D721Med (cell line): ENCODE results near the gene MORF4L1.
"Not testable (repeated sequence)": the region's sequence is repeated elsewhere in the genome, so short reads cannot be mapped to it uniquely, and the experiment has no call there.

Source experiments
- DNase-seq: peaks from one replicate; pipeline ENCODE4 v3.0.0; 2011; ENCODE audit warnings: low spot score; ENCODE audit not compliant: insufficient read length
- FAIRE-seq: peaks from 2 replicates; lab custom pipeline; 2011; peaks lifted over from hg19 to GRCh38; lab: Jason Lieb, UNC
- TF ChIP-seq, protein P1 (sequence below): IDR thresholded peaks from 2 replicates; pipeline ENCODE4 v1.5.1; 2012; ENCODE audit warnings: mild to moderate bottlenecking, control low read depth; ENCODE audit not compliant: insufficient read depth; ENCODE audit errors: missing control alignments

Gene MORF4L1

DNA sequence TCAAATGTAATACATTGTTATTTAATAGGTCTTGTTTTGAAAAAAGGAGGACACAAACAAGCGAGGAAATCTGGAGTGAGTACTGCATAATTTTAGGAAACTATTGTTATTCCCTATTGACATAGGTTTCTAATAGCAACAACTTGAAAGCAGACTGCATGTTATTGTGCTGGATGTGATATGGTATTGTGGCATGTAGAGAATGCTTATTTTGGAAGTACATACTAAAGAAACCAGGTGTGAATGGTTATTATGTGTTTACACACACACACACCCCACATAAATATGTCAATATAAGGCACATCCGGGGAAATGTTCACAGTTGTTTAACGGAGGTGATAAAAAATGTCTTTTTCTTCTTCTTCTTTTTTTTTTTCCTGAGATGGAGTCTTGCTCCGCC, 5.9 kb upstream of the MORF4L1 start:
- TF ChIP-seq, protein P1, sequence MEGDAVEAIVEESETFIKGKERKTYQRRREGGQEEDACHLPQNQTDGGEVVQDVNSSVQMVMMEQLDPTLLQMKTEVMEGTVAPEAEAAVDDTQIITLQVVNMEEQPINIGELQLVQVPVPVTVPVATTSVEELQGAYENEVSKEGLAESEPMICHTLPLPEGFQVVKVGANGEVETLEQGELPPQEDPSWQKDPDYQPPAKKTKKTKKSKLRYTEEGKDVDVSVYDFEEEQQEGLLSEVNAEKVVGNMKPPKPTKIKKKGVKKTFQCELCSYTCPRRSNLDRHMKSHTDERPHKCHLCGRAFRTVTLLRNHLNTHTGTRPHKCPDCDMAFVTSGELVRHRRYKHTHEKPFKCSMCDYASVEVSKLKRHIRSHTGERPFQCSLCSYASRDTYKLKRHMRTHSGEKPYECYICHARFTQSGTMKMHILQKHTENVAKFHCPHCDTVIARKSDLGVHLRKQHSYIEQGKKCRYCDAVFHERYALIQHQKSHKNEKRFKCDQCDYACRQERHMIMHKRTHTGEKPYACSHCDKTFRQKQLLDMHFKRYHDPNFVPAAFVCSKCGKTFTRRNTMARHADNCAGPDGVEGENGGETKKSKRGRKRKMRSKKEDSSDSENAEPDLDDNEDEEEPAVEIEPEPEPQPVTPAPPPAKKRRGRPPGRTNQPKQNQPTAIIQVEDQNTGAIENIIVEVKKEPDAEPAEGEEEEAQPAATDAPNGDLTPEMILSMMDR: no peak
- FAIRE-seq (no peak), DNase-seq (no peak)

DNA sequence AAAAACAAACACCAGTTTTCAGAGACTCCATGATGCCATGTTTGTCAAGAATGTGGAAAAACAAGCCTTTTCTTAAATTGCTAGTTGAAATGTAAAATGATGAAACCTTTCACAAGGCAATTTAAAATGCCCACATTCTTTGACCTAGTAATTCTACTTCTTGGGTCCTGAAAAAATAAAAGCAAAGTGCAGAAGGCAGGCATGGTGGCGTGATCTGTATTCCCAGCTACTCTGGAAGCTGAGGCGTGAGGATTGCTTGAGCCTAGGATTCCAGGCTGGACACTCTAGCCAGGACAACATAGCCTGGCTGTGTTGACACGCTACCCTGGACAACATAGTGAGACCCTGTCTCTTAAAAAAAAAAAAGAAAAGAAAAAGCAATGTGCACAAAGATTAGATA, 4.3 kb upstream of the MORF4L1 start:
- TF ChIP-seq, protein P1: no peak
- FAIRE-seq (no peak), DNase-seq (no peak)

DNA sequence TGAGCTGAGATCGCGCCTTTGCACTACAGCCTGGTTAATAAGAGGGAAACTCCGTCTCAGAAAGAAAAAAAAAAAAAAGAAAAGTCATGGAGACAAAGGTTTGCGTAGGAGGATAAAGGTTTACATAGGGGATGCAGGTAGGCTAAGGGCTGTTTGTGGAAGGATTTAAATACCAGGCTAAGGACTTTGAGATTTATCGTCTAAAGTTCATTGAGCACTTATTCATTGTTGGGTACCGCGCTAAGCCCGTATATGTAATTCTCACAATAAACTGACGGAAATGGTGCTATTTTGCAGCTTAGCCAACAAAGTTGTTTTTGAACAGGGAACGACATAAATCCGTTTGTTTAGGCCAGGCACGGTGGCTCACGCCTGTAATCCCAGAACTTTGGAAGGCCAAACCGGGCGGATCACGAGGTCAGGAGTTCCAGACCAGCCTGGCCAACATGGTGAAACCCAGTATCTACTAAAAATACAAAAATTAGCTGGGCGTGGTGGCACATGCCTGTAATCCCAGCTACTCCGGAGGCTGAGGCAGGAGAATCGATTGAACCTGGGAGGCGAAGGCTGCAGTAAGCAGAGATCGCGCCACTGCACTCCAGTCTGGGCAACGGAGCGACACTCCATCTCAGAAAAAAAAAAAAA, 1.1 kb upstream of the MORF4L1 start:
- FAIRE-seq, DNase-seq: not testable (repeated sequence)

DNA sequence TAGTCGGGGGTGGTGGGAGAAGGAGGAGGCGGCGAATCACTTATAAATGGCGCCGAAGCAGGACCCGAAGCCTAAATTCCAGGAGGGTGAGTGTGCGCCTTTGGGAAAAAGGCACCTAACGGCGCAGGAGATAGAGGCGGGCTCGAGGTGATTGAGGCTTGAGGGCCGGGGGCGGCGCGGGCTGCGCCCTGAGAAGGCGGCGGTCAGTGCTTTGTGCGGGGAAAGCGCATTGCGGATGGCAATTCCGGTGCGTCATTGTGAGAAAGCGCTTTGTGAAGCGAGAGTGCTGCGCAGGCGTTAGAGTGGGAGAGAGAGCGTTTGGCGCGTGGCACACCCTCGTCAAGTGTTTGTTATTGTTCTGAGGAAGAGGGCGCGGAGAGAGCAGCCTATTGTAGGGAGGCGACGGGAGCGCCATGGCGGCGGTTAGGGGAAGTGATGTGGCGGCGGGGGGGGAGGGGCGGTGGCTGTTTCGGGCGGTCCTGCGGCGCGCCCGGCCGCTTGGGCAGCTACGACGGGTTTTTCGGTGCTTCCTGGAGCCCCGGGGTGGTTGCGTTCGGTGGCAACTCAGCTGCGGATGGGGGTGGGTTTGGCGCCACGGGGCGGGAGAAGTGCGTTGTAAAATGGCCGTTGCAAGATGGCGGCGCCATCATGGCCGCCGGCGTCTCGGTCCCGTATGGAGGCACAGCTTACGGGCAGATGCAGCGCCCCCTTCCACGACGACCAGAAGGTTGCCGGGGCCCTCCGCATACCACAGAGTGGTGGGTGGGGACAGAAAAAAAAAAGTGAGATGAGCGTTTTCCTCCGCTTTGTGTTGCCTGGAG, 492 bp downstream of the MORF4L1 start:
- no peak for FAIRE-seq
- TF ChIP-seq, protein P1: peak; percentile 57
- DNase-seq: peak; percentile 27

DNA sequence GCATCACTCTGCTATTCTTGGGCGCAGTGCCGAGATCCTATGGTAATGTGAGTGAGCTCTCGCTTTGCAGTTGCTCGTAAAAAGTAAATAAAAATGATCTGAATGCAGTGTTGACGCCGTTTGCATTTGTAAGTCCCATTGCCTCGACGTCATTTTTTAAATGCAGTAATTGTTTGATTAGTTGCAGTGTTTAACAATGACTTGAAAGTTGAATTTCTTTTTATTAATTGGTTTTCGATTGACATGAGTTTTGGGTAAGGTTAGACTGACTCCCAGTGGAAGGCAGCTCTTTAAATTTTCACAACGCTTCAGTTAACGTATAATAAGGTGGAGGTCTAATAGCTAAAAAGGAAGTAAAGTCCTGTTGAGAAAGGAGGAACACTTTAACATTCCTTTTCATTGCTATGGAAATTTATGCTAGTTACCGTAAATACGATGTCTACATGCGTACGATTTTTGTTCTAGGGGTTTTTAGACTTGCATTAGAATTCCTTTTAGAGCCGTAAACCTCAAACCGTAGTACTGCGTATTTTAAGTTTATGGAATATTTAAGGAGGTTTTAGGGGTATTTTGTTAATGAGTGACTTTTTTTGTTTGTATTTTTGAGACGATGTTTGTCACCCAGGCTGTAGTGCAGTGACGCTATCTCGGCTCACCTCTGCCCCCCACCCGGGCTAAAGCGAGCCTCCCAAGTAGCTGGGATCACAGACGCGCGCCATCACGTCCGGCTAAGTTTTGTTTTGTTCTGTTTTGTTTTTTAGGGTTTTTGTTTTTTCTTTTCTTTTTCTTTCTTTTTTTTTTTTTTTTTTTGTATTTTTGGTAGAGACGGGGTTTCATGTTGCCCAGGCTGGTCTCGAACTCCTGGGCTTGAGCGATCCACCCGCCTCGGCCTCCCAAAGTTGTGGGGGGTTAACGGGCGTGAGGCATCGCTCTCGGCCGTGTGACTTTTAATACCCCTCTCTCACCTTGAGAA, 1.4 kb downstream of the MORF4L1 start:
- DNase-seq: no peak
- FAIRE-seq: no peak

DNA sequence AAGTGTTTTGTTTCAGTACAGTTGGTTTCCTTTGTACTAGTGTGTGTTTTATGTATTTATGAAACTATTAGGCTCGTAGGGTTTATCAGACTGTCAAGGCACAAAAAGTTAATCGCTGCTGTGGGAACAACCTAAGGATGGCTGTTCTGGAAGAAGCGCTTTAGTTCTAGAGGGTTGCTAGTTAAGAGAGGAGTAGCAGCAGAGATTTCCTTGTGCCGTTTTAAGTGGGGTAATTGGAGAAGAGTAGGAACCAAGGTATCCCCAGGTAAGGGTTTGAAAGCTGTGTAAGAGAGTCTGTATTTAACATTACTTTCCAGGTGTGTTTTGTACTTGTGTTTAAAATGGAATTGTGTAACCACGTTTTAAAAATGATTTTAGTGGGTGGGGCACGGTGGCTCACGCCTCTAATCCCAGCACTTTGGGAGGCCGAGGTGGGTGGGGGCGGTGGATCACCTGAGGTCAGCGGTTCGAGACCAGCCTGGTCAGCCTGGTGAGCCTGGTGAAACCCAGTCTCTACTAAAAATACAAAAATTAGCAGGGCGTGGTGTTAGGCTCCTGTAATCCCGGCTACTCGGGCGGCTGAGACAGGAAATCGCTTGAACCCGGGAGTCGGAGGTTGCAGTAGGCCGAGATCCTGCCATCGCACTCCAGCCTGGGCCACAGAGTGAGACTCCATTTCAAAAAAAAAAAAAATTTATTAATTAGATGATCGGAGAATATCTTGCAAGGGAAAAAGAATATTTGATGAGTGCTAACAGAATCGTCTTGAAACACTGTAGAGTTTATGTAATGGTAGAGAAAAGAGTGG, 2.6 kb downstream of the MORF4L1 start:
- FAIRE-seq (no peak), DNase-seq (no peak)
- TF ChIP-seq, protein P1: no peak

More for the DNA sequence above, 1.4 kb downstream of the MORF4L1 start:
- TF ChIP-seq, protein P1: no peak

DNA sequence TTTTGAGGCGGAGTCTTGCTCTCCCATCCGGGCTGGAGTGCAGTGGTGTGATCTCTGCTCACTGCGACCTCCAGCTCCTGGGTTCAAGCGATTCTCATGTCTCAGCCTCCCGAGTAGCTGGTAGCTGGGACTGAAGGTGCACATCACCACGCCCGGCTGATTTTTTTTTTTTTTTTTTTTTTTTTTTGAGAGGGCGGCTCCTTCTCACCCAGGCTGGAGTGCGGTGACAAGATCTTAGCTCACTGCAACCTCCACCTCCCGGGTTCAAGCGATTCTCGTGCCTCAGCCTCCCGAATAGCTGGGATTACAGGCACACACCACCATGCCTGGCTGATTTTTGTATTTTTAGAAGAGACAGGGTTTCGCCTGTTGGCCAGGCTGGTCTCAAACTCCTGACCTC, 4.3 kb downstream of the MORF4L1 start:
- DNase-seq, FAIRE-seq: not testable (repeated sequence)
